WTC11 (cell line): ENCODE data around the gene TRPM2.

Experiments
- TP53 ChIP-seq: sonication (generic); formaldehyde crosslinking; IDR thresholded peaks from 2 replicates; pipeline ENCODE4 v1.8.1; 2023; ENCODE audit warnings: mild to moderate bottlenecking, missing genetic modification reagents
- ZNF532 ChIP-seq: fragments of 250-450 bp; sonication (Bioruptor Pico); IDR thresholded peaks from 2 replicates; pipeline ENCODE4 v1.9.0; 2021; ENCODE audit warnings: mild to moderate bottlenecking, borderline replicate concordance

- TF ChIP-seq TP53 (no peak), ZNF532 (CRISPR knock-in tag) (no peak)
These were observed 65.4 kb downstream of the TRPM2 start for GRCh38 chr21:44418876-44419230.
